H1 (cell line): ENCODE results near the gene FOXP4. TPM values are rescaled to one million over a fixed set of nuclear protein-coding genes. Genes with fewer than 3 reads are reported as not detected.

ENCODE experiments used
- CTCF ChIA-PET: fragments of 300-600 bp; sonication (Branson Sonifier 250); formaldehyde crosslinking; loops from one replicate; lab custom pipeline; 2021; ENCODE audit not compliant: partially characterized antibody; lab: Charles Lee
- POLR2A ChIA-PET: fragments of 300-600 bp; sonication (Branson Sonifier 250); formaldehyde crosslinking; loops from one replicate; lab custom pipeline; 2021; ENCODE audit warnings: inconsistent platforms; ENCODE audit not compliant: partially characterized antibody; lab: Charles Lee
- DNase-seq, 2 experiments: peaks; one replicate each; pipeline versions ENCODE4 v3.0.0 to v3.0.0-alpha.2; 2010 to 2022; ENCODE audit warnings: low spot score in 2 of 2, low read depth in 1 of 2, mixed read lengths in 1 of 2
- FAIRE-seq: peaks from 2 replicates; lab custom pipeline; 2011; peaks lifted over from hg19 to GRCh38; lab: Jason Lieb, UNC
- H2AFZ ChIP-seq: 2 replicates; pipeline ENCODE4 v1.8.1; 2012; ENCODE audit warnings: low read length, inconsistent platforms
- H2AK5ac ChIP-seq: 2 replicates; pipeline ENCODE4 v1.6.1; 2013; ENCODE audit warnings: low read depth, low read length
- H2BK120ac ChIP-seq: replicated peaks from 2 replicates; pipeline ENCODE3; 2013; ENCODE audit warnings: low read depth, low read length, inconsistent platforms
- H2BK12ac ChIP-seq: 2 replicates; pipeline ENCODE4 v1.6.1; 2013; ENCODE audit warnings: low read depth, low read length
- H2BK15ac ChIP-seq: 2 replicates; pipeline ENCODE4 v1.6.1; 2013; ENCODE audit warnings: low read length
- H2BK20ac ChIP-seq: 2 replicates; pipeline ENCODE4 v1.6.1; 2013; ENCODE audit warnings: low read length
- H2BK5ac ChIP-seq: 2 replicates; pipeline ENCODE4 v1.6.1; 2013; ENCODE audit warnings: low read depth, low read length
- H3K14ac ChIP-seq: 2 replicates; pipeline ENCODE4 v1.6.1; 2013; ENCODE audit warnings: inconsistent platforms; ENCODE audit not compliant: insufficient read length
- H3K18ac ChIP-seq: 2 replicates; pipeline ENCODE4 v1.6.1; 2013; ENCODE audit warnings: low read length; ENCODE audit errors: extremely low read depth
- H3K23ac ChIP-seq: 2 replicates; pipeline ENCODE4 v1.6.1; 2013; ENCODE audit warnings: inconsistent platforms; ENCODE audit not compliant: insufficient read length
- H3K23me2 ChIP-seq: 2 replicates; pipeline ENCODE4 v1.6.1; 2013; ENCODE audit warnings: low read depth, low read length
- H3K27ac ChIP-seq: 2 replicates; pipeline ENCODE4 v1.6.1; 2011; ENCODE audit warnings: low read depth, low read length, inconsistent platforms
- H3K27me3 ChIP-seq, 4 experiments: replicated peaks in 1 of 4; 1 replicate in 1 of 4; 2 replicates in 3 of 4; pipeline versions ENCODE4 v1.6.1 to v1.8.1; 2011 to 2013; ENCODE audit warnings: low read length in 3 of 4, mild to moderate bottlenecking in 3 of 4, inconsistent platforms in 2 of 4, mixed read lengths in 2 of 4, moderate library complexity in 1 of 4; ENCODE audit not compliant: control insufficient read depth in 3 of 4, insufficient read depth in 3 of 4; ENCODE audit errors: extremely low read depth in 1 of 4
- H3K36me3 ChIP-seq, 4 experiments: 2 replicates each; pipeline versions ENCODE4 v1.6.1 to v1.8.1; 2011 to 2013; ENCODE audit warnings: mild to moderate bottlenecking in 4 of 4, low read length in 3 of 4, moderate library complexity in 2 of 4, control low read depth in 1 of 4, inconsistent platforms in 1 of 4; ENCODE audit not compliant: insufficient read depth in 4 of 4, control insufficient read depth in 2 of 4
- H3K4ac ChIP-seq: replicated peaks from 2 replicates; pipeline ENCODE3; 2013; ENCODE audit warnings: low read length, low read depth, mixed read lengths, inconsistent platforms; ENCODE audit not compliant: insufficient read length
- H3K4me1 ChIP-seq, 4 experiments: replicated peaks in 1 of 4; 1 replicate in 1 of 4; 2 replicates in 3 of 4; pipeline versions ENCODE4 v1.6.1 to v1.8.1; 2011 to 2013; ENCODE audit warnings: low read length in 3 of 4, inconsistent platforms in 2 of 4, mixed read lengths in 1 of 4; ENCODE audit not compliant: insufficient read depth in 4 of 4, control insufficient read depth in 3 of 4
- H3K4me2 ChIP-seq, 2 experiments: 2 replicates each; pipeline versions ENCODE4 v1.6.1 to v1.8.1; 2011 to 2013; ENCODE audit warnings: low read depth in 2 of 2, low read length in 2 of 2, control low read depth in 1 of 2, inconsistent platforms in 1 of 2, mild to moderate bottlenecking in 1 of 2; ENCODE audit not compliant: insufficient read depth in 1 of 2
- H3K4me3 ChIP-seq, 4 experiments: fragments of 200-600, 300-600 bp in 1 of 4; sonication (generic), shearing (Covaris generic), sonication (Bioruptor Twin) in 1 of 4; 2 replicates each; pipeline versions ENCODE4 v1.5.1 to v1.8.1; 2011 to 2016; ENCODE audit warnings: low read length in 4 of 4, low read depth in 3 of 4, control low read depth in 2 of 4, inconsistent platforms in 2 of 4, mild to moderate bottlenecking in 2 of 4, mixed read lengths in 1 of 4, moderate library complexity in 1 of 4; ENCODE audit not compliant: insufficient read depth in 2 of 4; ENCODE audit errors: extremely low read depth in 1 of 4
- H3K56ac ChIP-seq: replicated peaks from 2 replicates; pipeline ENCODE3; 2013; ENCODE audit warnings: low read depth, mild to moderate bottlenecking, mixed read lengths, low read length, inconsistent platforms; ENCODE audit not compliant: insufficient read length
- H3K79me1 ChIP-seq: 2 replicates; pipeline ENCODE4 v1.6.1; 2013; ENCODE audit warnings: low read depth, low read length, control low read depth
- H3K79me2 ChIP-seq, 2 experiments: 2 replicates each; pipeline versions ENCODE4 v1.6.1 to v1.8.1; 2012 to 2013; ENCODE audit warnings: low read length in 2 of 2, mild to moderate bottlenecking in 2 of 2, inconsistent platforms in 1 of 2; ENCODE audit not compliant: insufficient read depth in 2 of 2, control insufficient read depth in 1 of 2
- H3K9ac ChIP-seq, 4 experiments: replicated peaks in 1 of 4; 1 replicate in 1 of 4; 2 replicates in 3 of 4; pipeline versions ENCODE4 v1.6.1 to v1.8.1; 2011 to 2013; ENCODE audit warnings: low read depth in 3 of 4, low read length in 3 of 4, control low read depth in 2 of 4, mild to moderate bottlenecking in 2 of 4, moderate library complexity in 2 of 4, inconsistent platforms in 1 of 4; ENCODE audit errors: extremely low read depth in 1 of 4
- H3K9me3 ChIP-seq, 2 experiments: 2 replicates each; pipeline versions ENCODE4 v1.6.1 to v1.8.1; 2012 to 2013; ENCODE audit warnings: mild to moderate bottlenecking in 2 of 2, moderate library complexity in 2 of 2, control low read depth in 1 of 2, inconsistent platforms in 1 of 2, low read depth in 1 of 2, low read length in 1 of 2, mixed read lengths in 1 of 2; ENCODE audit not compliant: insufficient read depth in 2 of 2
- H4K20me1 ChIP-seq, 2 experiments: replicated peaks in 1 of 2; 2 replicates each; pipeline versions ENCODE3 to v1.8.1; 2011 to 2013; ENCODE audit warnings: inconsistent platforms in 2 of 2, low read length in 2 of 2, mild to moderate bottlenecking in 1 of 2; ENCODE audit not compliant: insufficient read depth in 2 of 2, control insufficient read depth in 1 of 2
- H4K5ac ChIP-seq: 2 replicates; pipeline ENCODE4 v1.6.1; 2013; ENCODE audit warnings: low read length, low read depth, mixed read lengths, inconsistent platforms; ENCODE audit not compliant: insufficient read length
- H4K8ac ChIP-seq: 2 replicates; pipeline ENCODE4 v1.8.0; 2013; ENCODE audit warnings: mild to moderate bottlenecking, moderate library complexity, low read length, inconsistent platforms; ENCODE audit not compliant: insufficient read depth; ENCODE audit errors: extremely low read depth
- H4K91ac ChIP-seq: replicated peaks from 2 replicates; pipeline ENCODE3; 2013; ENCODE audit warnings: low read length, mixed read lengths, inconsistent platforms; ENCODE audit not compliant: insufficient read length
- ATF2 ChIP-seq: IDR thresholded peaks from 2 replicates; pipeline ENCODE4 v1.6.1; 2012; ENCODE audit warnings: low read length, inconsistent platforms
- CBX5 ChIP-seq: fragments of 300-800, 300-1000 bp; sonication (generic); IDR thresholded peaks from 2 replicates; pipeline ENCODE4 v1.7.1; 2016; ENCODE audit warnings: antibody characterized with exemption, low read length, low read depth
- CHD2 ChIP-seq: IDR thresholded peaks from 2 replicates; pipeline ENCODE4 v1.6.1; 2012; ENCODE audit warnings: low read length, improper control_type of control experiment
- FOSL1 ChIP-seq: IDR thresholded peaks from 2 replicates; pipeline ENCODE4 v1.6.1; 2011; ENCODE audit warnings: mild to moderate bottlenecking, low read depth, low read length, moderate library complexity; ENCODE audit not compliant: insufficient read depth
- NANOG ChIP-seq: IDR thresholded peaks from 2 replicates; pipeline ENCODE4 v1.6.1; 2011; ENCODE audit warnings: low read length, low read depth, mild to moderate bottlenecking, inconsistent platforms; ENCODE audit not compliant: insufficient read depth, poor library complexity, severe bottlenecking
- SP4 ChIP-seq: IDR thresholded peaks from 2 replicates; pipeline ENCODE4 v1.6.1; 2012; ENCODE audit warnings: low read length, inconsistent platforms
- TAF1 ChIP-seq: IDR thresholded peaks from 2 replicates; pipeline ENCODE4 v1.6.1; 2011; ENCODE audit warnings: mild to moderate bottlenecking, low read depth, low read length
- WGBS, 2 experiments: shearing (Covaris generic) in 1 of 2; methylation state at CpG; one replicate each; pipeline versions ENCODE4 v1.1.6 to v1.1.7; 2013 to 2015; ENCODE audit warnings: low lambda C conversion rate in 2 of 2, mixed read lengths in 2 of 2, inconsistent platforms in 1 of 2, low coverage in 1 of 2, missing lambda C conversion rate in 1 of 2; ENCODE audit not compliant: insufficient replicate concordance in 2 of 2, insufficient coverage in 1 of 2, insufficient read length in 1 of 2; ENCODE audit errors: extremely low coverage in 1 of 2, missing lambda C conversion rate in 1 of 2; 5-methylcytosine and 5-hydroxymethylcytosine counted together
- polyA plus RNA-seq, 7 experiments: library from polyadenylated mRNA; depleted of rRNA in 3 of 7; stranded (reverse) in 5 of 7; unstranded in 2 of 7; fragments of >200 nt in 5 of 7; fragments of 200-250 nt in 2 of 7; gene quantifications; 1 replicate in 5 of 7; 2 replicates in 1 of 7; 4 replicates in 1 of 7; pipeline versions ENCODE4 v1.2.1 to v1.2.3, GENCODE V29; 2011 to 2013; ENCODE audit warnings: missing spikeins in 2 of 7, mixed read lengths in 2 of 7
- total RNA-seq: library from RNA; stranded (reverse); fragmentation: NEBNext Ultra II Directional; extraction: Animal tissue kit (Norgen Biotek cat#: 25700); gene quantifications from 2 replicates; pipeline ENCODE4 v1.2.1, GENCODE V29; 2021
- TF ChIP-seq, protein P1 (sequence below), 3 experiments: IDR thresholded peaks; 1 replicate in 2 of 3; 2 replicates in 1 of 3; pipeline versions ENCODE4 v1.5.1 to v1.6.1; 2011; ENCODE audit warnings: low read length in 3 of 3, mild to moderate bottlenecking in 3 of 3, inconsistent platforms in 2 of 3, low read depth in 1 of 3, moderate library complexity in 1 of 3; ENCODE audit not compliant: insufficient read depth in 1 of 3; ENCODE audit errors: control extremely low read depth in 1 of 3

FOXP4 gene
- total and polyA plus RNA-seq, 2 of the 8 experiments (the other 6 are each of a cell fraction or from before 2014, with no cell fraction given), result 4.8 to 13.3 TPM

- DNase-seq (no peak), FAIRE-seq (no peak)
- no peak overlapping the region for H3K4ac ChIP-seq
- H3K9ac ChIP-seq, result no peak overlapping the region
- H4K5ac ChIP-seq, result no peak overlapping the region
- no peak overlapping the region for H2BK120ac ChIP-seq
- H3K18ac ChIP-seq, result no peak overlapping the region
- no peaks in the 10 kb centered on the region for H3K36me3 ChIP-seq
- ChIA-PET CTCF (interaction anchor here (0.7 to 2.2 kb wide), 13 partner anchors 13 to 155 kb away, joined by 3 to 8 read pairs (median 4); no protein-coding TSS in a partner anchor), POLR2A (interaction anchor here (0.9 kb wide), 1 partner anchor 61 kb away, joined by 3 read pairs; no protein-coding TSS in a partner anchor)
- no peak overlapping the region for H3K23ac ChIP-seq
- no peak overlapping the region for H2AK5ac ChIP-seq
- WGBS, 2 experiments, result 84% methylated on average over 12 of the region's 14 CpGs; no CpG with 5 or more reads in 1 of the 2 experiments
- no peaks in the 10 kb centered on the region for H3K9me3 ChIP-seq
- no peak overlapping the region for H4K91ac ChIP-seq
- no peaks in the 10 kb centered on the region for H3K79me1 ChIP-seq
- H3K27me3 ChIP-seq, result peaks cover 0 to 12% (median 8%) of the 10 kb centered on the region in 4 experiments; a peak in 6 of 7 replicates
- peaks cover 0 to 16% (median 8%) of the 10 kb centered on the region in 4 experiments; a peak in 4 of 7 replicates for H3K4me1 ChIP-seq
- H2BK12ac ChIP-seq, result no peak overlapping the region
- H2BK15ac ChIP-seq, result no peak overlapping the region
- H3K56ac ChIP-seq, result no peak overlapping the region
- H2AFZ ChIP-seq, result no peak overlapping the region
- H2BK20ac ChIP-seq, result no peak overlapping the region
- no peaks in the 10 kb centered on the region for H4K20me1 ChIP-seq
- H4K8ac ChIP-seq, result no peak overlapping the region
- no peak overlapping the region for H2BK5ac ChIP-seq
- H3K27ac ChIP-seq, result no peak overlapping the region
- no peak overlapping the region for H3K4me3 ChIP-seq
- H3K79me2 ChIP-seq, result no peaks in the 10 kb centered on the region
- no peaks in the 10 kb centered on the region for H3K23me2 ChIP-seq
- no peak overlapping the region for H3K14ac ChIP-seq
- no peak overlapping the region for H3K4me2 ChIP-seq
- TF ChIP-seq TAF1 (no peak), SP4 (no peak), CBX5 (no peak), CHD2 (no peak), ATF2 (no peak), FOSL1 (no peak), NANOG (no peak)
- TF ChIP-seq, protein P1, sequence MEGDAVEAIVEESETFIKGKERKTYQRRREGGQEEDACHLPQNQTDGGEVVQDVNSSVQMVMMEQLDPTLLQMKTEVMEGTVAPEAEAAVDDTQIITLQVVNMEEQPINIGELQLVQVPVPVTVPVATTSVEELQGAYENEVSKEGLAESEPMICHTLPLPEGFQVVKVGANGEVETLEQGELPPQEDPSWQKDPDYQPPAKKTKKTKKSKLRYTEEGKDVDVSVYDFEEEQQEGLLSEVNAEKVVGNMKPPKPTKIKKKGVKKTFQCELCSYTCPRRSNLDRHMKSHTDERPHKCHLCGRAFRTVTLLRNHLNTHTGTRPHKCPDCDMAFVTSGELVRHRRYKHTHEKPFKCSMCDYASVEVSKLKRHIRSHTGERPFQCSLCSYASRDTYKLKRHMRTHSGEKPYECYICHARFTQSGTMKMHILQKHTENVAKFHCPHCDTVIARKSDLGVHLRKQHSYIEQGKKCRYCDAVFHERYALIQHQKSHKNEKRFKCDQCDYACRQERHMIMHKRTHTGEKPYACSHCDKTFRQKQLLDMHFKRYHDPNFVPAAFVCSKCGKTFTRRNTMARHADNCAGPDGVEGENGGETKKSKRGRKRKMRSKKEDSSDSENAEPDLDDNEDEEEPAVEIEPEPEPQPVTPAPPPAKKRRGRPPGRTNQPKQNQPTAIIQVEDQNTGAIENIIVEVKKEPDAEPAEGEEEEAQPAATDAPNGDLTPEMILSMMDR (IDR thresholded peaks at IDR 0.05; ENCODE audit: control extremely low read depth in 1 of 3, insufficient read depth in 1 of 3, low read depth in 1 of 3, low read length in 3 of 3), result no peak
These were observed 22.1 kb upstream of the FOXP4 start for GRCh38 chr6:41523915-41524633.
